ENCODE data around the gene GOPC.
"Not testable (repeated sequence)": the region's sequence is repeated elsewhere in the genome, so short reads cannot be mapped to it uniquely, and the experiment has no call there.

Gene GOPC

DNA sequence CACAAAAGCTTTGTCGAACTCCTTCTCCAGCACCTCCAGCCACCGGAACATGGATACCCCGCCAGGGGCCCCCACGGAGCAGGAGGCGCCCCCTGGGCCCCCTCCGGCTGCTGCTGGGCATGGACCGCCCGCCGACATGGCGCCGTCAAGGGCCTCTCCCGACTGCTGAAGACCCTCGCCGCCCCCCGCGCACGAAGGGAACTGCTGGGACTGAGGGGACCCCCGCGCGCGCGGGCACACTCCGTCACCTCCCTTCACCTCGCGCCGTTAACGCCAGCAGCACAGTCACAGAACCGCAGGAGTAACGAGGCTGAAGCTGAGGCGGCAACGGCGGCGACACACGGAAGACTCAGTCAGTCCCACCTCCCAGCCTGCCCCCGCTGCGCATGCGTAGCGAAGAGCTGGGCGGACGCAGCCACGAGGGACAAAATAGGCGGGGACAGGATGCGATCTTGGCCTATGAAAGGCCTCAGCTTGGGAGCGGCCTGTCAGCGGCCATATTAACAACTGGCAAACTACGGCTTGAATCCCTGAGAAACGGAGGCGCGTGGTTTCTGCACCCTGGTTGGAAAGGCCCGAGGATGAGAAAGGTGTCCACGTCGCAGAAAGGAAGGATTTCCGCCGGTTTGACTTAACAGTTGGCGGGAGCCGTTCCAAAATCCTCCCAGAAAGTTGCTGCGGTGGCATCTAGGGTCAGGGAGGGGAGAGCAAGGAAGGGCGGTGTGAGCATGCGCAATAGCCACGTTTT is at the start of gene GOPC:
TSS of gene GOPC (minus strand) at position 361 of the 748 bp plus-strand sequence. CDS start at position 138, 223 bp downstream.
- TF ChIP-seq, protein P1, sequence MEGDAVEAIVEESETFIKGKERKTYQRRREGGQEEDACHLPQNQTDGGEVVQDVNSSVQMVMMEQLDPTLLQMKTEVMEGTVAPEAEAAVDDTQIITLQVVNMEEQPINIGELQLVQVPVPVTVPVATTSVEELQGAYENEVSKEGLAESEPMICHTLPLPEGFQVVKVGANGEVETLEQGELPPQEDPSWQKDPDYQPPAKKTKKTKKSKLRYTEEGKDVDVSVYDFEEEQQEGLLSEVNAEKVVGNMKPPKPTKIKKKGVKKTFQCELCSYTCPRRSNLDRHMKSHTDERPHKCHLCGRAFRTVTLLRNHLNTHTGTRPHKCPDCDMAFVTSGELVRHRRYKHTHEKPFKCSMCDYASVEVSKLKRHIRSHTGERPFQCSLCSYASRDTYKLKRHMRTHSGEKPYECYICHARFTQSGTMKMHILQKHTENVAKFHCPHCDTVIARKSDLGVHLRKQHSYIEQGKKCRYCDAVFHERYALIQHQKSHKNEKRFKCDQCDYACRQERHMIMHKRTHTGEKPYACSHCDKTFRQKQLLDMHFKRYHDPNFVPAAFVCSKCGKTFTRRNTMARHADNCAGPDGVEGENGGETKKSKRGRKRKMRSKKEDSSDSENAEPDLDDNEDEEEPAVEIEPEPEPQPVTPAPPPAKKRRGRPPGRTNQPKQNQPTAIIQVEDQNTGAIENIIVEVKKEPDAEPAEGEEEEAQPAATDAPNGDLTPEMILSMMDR (IDR thresholded peaks at IDR 0.05; ENCODE audit: low read depth, low read length), result no peak
- peak; percentile 99 for DNase-seq (ENCODE audit: low read depth in 2 of 2)

DNA sequence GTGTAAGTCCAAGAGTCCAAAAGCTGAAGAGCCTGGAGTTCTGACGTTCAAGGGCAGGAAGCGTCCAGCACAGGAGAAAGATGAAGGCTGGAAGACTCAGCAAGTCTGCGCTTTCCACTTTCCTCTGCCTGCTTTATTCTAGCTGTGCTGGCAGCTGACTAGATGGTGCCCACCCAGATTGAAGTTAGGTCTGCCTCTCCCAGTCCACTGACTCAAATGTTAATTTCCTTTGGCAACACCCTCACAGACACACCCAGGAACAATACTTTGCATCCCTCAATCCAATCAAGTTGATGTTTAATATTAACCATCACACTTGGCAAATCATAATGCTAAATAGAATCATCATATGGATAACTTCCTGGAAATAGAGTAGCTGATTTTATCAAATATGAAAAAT is 49.7 kb upstream of the GOPC start:
- DNase-seq (ENCODE audit: low read depth in 2 of 2); H3K4me3 ChIP-seq (replicated peaks in 1 of 2; ENCODE audit: low read depth in 2 of 2, low read length in 2 of 2): not testable (repeated sequence)

More for the DNA sequence above, at the start of gene GOPC:
- peak within 1 kb of the TSS; percentile 76 to 87 for H3K4me3 ChIP-seq (replicated peaks in 1 of 2; ENCODE audit: low read depth in 2 of 2, low read length in 2 of 2)

DNA sequence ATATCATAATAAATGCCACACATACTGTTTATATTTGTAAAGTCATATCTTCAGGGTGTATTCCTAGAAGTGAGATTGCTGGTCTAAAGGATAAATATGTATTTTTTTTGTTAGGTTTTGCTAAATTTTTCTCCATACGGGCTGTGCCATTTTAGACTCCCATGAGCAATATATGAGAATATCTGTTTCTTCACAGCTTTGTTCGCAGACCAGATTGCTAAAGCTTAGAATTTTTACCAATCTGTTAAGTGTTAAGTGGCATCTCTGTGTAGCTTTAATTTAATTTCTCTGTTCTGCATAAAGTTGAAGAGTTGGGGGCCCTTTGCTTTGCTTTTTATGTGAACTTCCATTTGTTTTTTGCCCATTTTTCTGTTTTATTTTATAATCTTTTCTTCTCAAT is 40.7 kb upstream of the GOPC start:
- TF ChIP-seq, protein P1 (IDR thresholded peaks at IDR 0.05; ENCODE audit: low read depth, low read length), result no peak
- H3K4me3 ChIP-seq (replicated peaks in 1 of 2; ENCODE audit: low read depth in 2 of 2, low read length in 2 of 2), result no peak overlapping the region
- no peak for DNase-seq (ENCODE audit: low read depth in 2 of 2)

DNA sequence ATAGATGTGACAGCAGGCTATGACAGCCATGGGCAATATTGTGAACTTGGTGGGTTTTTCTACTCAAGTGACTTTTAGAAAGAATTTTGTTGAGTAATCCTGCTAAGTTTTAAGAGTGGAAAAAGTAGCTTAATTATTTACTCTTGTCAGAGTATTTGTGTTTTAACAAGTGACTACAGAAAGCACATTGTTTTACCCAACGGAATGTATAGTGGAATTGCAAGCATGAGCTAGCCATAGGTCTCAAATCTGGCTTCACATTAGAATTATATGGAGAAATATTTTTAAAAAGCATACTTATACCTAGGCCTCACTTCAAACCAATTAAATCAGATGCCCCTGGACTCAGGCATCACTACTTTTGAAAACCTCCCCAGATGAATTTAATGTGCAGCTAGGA is 35.5 kb upstream of the GOPC start:
- H3K4me3 ChIP-seq (replicated peaks in 1 of 2; ENCODE audit: low read depth in 2 of 2, low read length in 2 of 2), result no peak overlapping the region
- no peak for DNase-seq (ENCODE audit: low read depth in 2 of 2)
- TF ChIP-seq, protein P1 (IDR thresholded peaks at IDR 0.05; ENCODE audit: low read depth, low read length), result no peak

DNA sequence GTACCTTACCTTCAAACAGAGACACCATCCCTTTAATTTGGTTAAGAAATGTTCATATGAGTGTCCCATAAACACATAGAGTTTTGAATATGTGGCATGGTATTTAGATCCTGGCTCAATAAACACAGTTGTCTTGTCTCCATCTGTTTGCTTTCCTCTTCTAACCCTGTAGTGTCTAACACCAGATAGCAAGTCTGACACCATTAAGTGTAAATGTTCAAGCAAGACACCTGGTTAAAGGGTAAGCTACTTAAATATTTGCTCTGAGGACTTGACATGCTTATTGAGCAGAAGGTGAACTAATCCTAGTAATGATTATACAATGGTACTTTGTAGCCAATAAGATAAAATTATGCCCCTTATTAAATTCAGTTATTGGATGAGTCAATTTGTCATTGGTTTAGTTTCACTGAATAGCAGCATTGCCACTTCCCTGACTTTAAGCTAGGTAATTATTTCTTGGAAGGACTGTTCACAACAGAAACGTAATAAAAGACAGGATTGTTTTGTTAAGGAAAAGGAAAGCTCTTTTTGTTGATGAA is 26.9 kb upstream of the GOPC start:
- DNase-seq (ENCODE audit: low read depth in 2 of 2), result no peak
- no peak overlapping the region for H3K4me3 ChIP-seq (replicated peaks in 1 of 2; ENCODE audit: low read depth in 2 of 2, low read length in 2 of 2)

DNA sequence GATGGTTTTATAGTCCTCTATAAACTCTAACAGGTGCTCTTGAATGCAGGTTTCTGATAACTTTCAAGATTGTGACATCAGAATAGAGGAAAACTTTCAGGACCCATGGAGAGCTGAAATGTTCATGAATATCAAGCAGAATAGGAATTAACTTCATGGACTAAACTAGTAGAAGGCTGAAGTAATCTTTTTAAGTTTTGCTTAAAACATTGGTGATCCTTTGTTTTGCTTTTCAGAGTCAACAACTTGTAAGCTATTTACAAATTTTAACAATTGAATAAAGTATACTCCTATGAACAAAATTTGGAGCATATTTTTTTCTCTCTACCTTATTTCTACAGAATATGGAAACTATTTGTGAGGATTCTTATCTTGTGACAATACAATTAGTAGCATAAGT is 25.2 kb upstream of the GOPC start:
- DNase-seq (ENCODE audit: low read depth in 2 of 2), result no peak
- TF ChIP-seq, protein P1 (IDR thresholded peaks at IDR 0.05; ENCODE audit: low read depth, low read length), result no peak
- H3K4me3 ChIP-seq (replicated peaks in 1 of 2; ENCODE audit: low read depth in 2 of 2, low read length in 2 of 2), result no peak overlapping the region

More for the DNA sequence above, 26.9 kb upstream of the GOPC start:
- TF ChIP-seq, protein P1 (IDR thresholded peaks at IDR 0.05; ENCODE audit: low read depth, low read length), result no peak

DNA sequence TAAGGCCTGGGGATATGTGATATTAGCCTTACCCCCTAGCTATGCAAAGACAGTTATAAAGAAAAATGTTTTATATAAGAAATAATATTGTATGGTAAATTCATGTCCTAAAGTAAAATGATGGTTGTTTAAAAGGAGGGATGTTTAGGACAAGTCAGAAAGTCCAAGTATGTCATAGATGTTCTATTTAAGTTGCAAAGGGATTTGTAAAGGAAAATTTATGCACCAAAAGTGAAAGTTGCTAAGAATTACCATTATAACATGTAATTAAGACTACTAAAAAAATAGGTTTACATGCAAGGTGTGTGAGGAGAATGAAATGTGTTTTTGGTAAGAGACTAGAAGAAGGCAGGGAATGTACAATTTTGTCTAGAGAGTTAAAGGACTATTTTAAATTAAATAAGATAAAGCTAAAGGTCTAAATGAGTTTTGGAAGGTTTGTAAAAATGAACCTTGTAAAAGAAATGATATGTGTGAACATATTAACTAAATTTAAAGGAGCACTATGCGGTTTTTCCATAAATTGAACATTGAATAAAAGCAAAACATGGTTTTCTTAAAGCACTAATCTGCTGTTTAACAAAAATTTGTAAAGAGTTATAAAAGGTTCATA is 22.7 kb upstream of the GOPC start:
- peak in 1 of 2 donors; percentile 10 for DNase-seq (ENCODE audit: low read depth in 2 of 2)
- TF ChIP-seq, protein P1 (IDR thresholded peaks at IDR 0.05; ENCODE audit: low read depth, low read length), result no peak
- H3K4me3 ChIP-seq (replicated peaks in 1 of 2; ENCODE audit: low read depth in 2 of 2, low read length in 2 of 2), result no peak overlapping the region
